ENCODE measurements around the gene TTLL9. TPM values are rescaled to one million over a fixed set of nuclear protein-coding genes. Genes with fewer than 3 reads are reported as not detected.
"Not testable (repeated sequence)": the region's sequence is repeated elsewhere in the genome, so short reads cannot be mapped to it uniquely, and the experiment has no call there.

The TTLL9 gene
- total and polyA plus RNA-seq, 2 experiments from 2014 or later = 0.09 to 0.15 TPM

- H3K27me3 ChIP-seq = no peaks in the 10 kb centered on the region
- no peak overlapping the region for H3K4me3 ChIP-seq
- DNase-seq (ENCODE audit: low read depth in 1 of 2, low spot score in 1 of 2) = no peak
- H3K36me3 ChIP-seq = no peaks in the 10 kb centered on the region
- H3K4me1 ChIP-seq (ENCODE audit: low read depth) = no peaks in the 10 kb centered on the region
- no peaks in the 10 kb centered on the region for H3K9me3 ChIP-seq (ENCODE audit: low read depth)
- H3K27ac ChIP-seq = no peak overlapping the region
- TF ChIP-seq, protein P1, sequence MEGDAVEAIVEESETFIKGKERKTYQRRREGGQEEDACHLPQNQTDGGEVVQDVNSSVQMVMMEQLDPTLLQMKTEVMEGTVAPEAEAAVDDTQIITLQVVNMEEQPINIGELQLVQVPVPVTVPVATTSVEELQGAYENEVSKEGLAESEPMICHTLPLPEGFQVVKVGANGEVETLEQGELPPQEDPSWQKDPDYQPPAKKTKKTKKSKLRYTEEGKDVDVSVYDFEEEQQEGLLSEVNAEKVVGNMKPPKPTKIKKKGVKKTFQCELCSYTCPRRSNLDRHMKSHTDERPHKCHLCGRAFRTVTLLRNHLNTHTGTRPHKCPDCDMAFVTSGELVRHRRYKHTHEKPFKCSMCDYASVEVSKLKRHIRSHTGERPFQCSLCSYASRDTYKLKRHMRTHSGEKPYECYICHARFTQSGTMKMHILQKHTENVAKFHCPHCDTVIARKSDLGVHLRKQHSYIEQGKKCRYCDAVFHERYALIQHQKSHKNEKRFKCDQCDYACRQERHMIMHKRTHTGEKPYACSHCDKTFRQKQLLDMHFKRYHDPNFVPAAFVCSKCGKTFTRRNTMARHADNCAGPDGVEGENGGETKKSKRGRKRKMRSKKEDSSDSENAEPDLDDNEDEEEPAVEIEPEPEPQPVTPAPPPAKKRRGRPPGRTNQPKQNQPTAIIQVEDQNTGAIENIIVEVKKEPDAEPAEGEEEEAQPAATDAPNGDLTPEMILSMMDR (IDR thresholded peaks at IDR 0.05; ENCODE audit: low read depth, low read length) = no peak
Measured at GRCh38 chr20:31925631-31926030, 55.2 kb downstream of the TTLL9 start.

DNA sequence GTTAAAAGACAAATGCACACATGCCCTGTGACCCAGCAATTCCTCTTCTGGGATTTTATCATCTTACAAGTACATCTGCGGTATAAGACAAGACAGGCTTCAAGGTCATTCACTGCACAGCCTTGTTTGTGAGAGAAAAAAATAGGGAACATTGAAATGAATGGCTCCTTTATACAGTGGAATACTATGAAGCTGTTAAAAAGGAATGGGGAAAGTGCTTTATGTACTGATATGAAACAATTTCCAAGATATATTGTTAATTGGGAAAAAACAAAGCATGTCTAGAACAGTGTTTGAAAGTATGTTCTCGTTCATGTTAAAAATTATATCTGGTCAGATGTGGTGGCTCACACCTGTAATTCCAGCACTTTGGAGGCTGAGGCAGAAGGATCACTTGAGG lies 56.1 kb downstream of the TTLL9 start:
- Histone ChIP-seq H3K4me1 (ENCODE audit: low read depth) (no peaks in the 10 kb centered on the region), H3K4me3 (no peak overlapping the region), H3K27ac (no peak overlapping the region), H3K27me3 (no peaks in the 10 kb centered on the region), H3K36me3 (no peaks in the 10 kb centered on the region), H3K9me3 (ENCODE audit: low read depth) (no peaks in the 10 kb centered on the region)
- TF ChIP-seq, protein P1 (IDR thresholded peaks at IDR 0.05; ENCODE audit: low read depth, low read length) = no peak
- DNase-seq (ENCODE audit: low read depth in 1 of 2, low spot score in 1 of 2) = no peak

DNA sequence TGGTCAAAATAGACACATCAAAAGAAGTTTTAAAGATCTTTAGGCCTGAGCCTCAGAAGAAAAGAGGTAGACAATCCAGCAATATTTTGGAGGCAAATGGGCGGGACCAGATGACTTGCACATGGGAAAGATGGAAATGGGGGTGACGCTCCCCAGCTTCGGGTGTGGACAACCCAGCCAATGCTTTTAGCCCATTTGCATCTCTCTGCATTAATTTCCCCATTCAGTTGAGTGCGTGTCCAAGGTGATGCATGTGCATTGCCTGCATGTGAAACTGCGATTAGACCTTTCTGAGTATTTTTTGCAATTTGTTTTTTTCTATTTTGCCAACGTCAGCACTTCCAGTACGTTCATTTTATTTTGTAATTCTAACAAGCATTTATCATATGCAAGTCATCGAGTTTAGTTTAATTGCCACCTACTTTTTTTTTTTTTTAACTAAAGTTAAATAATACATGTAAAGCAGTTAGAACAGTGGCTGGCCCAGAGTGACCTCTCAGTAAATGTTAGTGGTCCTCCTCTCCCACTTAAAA lies 57.3 kb downstream of the TTLL9 start:
- DNase-seq (ENCODE audit: low read depth in 1 of 2, low spot score in 1 of 2) = no peak
- no peaks in the 10 kb centered on the region for H3K36me3 ChIP-seq

GRCh38 chr20:31929631-31930030 lies 59.2 kb downstream of the TTLL9 start:
- not testable (repeated sequence) for H3K27me3 ChIP-seq; H3K27ac ChIP-seq; H3K9me3 ChIP-seq (ENCODE audit: low read depth); DNase-seq (ENCODE audit: low read depth in 1 of 2, low spot score in 1 of 2); H3K36me3 ChIP-seq; H3K4me1 ChIP-seq (ENCODE audit: low read depth); H3K4me3 ChIP-seq

More for the DNA sequence above, 57.3 kb downstream of the TTLL9 start:
- Histone ChIP-seq H3K4me3 (no peak overlapping the region), H3K9me3 (ENCODE audit: low read depth) (no peaks in the 10 kb centered on the region), H3K4me1 (ENCODE audit: low read depth) (no peaks in the 10 kb centered on the region), H3K27me3 (no peaks in the 10 kb centered on the region), H3K27ac (no peak overlapping the region)
- TF ChIP-seq, protein P1 (IDR thresholded peaks at IDR 0.05; ENCODE audit: low read depth, low read length) = no peak

GRCh38 chr20:31930779-31931178 lies 60.3 kb downstream of the TTLL9 start:
- TF ChIP-seq, protein P1 (IDR thresholded peaks at IDR 0.05; ENCODE audit: low read depth, low read length) = no peak
- H3K9me3 ChIP-seq (ENCODE audit: low read depth) = no peaks in the 10 kb centered on the region
- no peaks in the 10 kb centered on the region for H3K4me1 ChIP-seq (ENCODE audit: low read depth)
- no peak overlapping the region for H3K27ac ChIP-seq
- no peak for DNase-seq (ENCODE audit: low read depth in 1 of 2, low spot score in 1 of 2)
- H3K4me3 ChIP-seq = no peak overlapping the region
- no peaks in the 10 kb centered on the region for H3K36me3 ChIP-seq
- H3K27me3 ChIP-seq = no peaks in the 10 kb centered on the region

GRCh38 chr20:31933698-31934097 lies 63.3 kb downstream of the TTLL9 start:
- no peak overlapping the region for H3K27ac ChIP-seq
- H3K9me3 ChIP-seq (ENCODE audit: low read depth) = no peaks in the 10 kb centered on the region
- H3K36me3 ChIP-seq = no peaks in the 10 kb centered on the region
- no peaks in the 10 kb centered on the region for H3K4me1 ChIP-seq (ENCODE audit: low read depth)
- no peaks in the 10 kb centered on the region for H3K27me3 ChIP-seq
- TF ChIP-seq, protein P1 (IDR thresholded peaks at IDR 0.05; ENCODE audit: low read depth, low read length) = no peak
- H3K4me3 ChIP-seq = no peak overlapping the region
- no peak for DNase-seq (ENCODE audit: low read depth in 1 of 2, low spot score in 1 of 2)
